GM18861 (cell line): ENCODE results near the gene UBA3.

Experiments
- ATAC-seq: cut with Tn5 transposase; IDR thresholded peaks from one replicate; pipeline ENCODE4 v1.9.1; 2021; ENCODE audit not compliant: unreplicated experiment

The UBA3 gene

GRCh38 chr3:69080233-69080920, at the start of gene UBA3:
TSS of gene UBA3 (minus strand) at chr3:69080365. CDS start at chr3:69080353, 12 bp downstream.
- peak; percentile 20 for ATAC-seq

DNA sequence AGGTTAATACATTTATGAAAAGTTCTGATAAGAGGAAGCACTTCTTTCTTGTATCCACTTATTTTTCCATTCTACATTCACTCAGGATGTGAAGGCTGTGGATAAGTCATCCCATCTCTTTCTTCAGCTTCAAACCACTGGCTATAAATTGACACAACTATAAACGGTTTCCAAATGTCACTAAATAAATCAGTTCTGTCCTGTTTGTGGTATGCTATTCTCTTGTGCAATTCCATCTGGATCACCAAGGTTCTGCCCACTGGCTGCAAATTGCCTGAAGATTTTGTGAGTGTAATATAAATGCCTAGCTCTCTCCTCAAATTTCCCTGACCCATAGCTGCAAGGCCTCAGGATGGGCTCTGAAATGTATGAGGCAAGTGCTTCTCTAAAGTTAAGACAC, 49.4 kb upstream of the UBA3 start:
- ATAC-seq: no peak

DNA sequence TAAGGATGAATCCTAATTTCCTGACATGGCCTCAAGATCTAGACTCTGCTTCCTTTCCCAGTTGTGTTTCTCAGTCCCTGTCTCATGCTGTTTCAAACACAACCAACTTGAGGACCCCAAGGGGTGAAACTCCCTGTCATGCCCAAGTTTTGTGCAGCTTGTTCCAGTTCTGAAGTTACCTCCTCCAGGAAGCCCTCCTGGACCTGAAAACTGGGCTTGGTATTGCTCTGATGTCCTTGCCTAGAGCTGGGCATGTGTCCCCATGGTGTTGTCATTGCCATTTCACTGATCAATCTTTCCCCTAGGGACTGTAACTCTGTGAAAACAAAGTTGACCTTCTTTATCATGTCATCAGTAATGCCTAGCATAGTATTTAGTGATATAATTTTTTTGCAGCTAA, 48.3 kb upstream of the UBA3 start:
- ATAC-seq: no peak

- ATAC-seq: no peak
Measured at GRCh38 chr3:69126999-69127398, 46.8 kb upstream of the UBA3 start.

DNA sequence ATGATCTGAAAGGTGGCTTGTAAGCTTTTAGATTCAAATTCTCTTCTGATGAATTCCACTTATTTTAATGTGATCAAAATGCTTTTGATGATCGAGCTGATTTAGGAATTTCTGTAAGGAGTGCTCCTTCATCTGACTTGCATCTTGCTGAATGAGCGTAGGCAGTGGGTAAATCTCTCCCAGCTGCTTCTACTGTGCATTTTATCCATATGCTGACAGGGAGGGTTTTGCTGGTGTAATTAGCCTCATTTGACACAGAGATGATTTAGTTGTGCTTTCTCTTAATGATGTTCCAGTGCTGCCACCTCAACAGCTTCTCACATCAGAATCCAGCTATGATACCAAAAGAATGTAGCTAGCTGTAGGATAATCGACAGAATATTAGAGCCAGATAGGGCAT, 46.1 kb upstream of the UBA3 start:
- no peak for ATAC-seq

GRCh38 chr3:69122403-69122802, 42.2 kb upstream of the UBA3 start, which contains the start of gene LMOD3:
TSS of gene LMOD3 (minus strand) at chr3:69122595. CDS start at chr3:69122386, 209 bp downstream.
- no peak for ATAC-seq

DNA sequence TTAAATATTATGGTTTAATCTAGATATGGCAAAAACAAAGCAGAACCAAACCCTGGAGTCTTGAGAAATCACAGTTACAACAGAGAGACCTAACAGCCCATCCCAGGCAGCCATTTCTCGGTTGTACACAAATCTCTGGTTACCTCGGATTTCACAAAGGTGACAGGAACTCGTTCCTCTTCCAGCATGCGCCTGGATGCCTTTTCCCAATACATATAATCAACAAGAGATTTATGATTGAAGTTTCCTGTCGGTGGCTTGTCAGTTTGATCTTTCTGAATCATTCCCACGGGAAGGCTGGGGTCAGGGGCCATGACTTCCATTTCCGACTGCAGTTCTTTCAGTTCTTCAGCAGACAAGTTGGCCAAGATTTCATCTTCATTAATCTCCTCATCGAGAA, 41.8 kb upstream of the UBA3 start:
- no peak for ATAC-seq

- no peak for ATAC-seq
Measured at GRCh38 chr3:69121513-69121912, 41.3 kb upstream of the UBA3 start.

DNA sequence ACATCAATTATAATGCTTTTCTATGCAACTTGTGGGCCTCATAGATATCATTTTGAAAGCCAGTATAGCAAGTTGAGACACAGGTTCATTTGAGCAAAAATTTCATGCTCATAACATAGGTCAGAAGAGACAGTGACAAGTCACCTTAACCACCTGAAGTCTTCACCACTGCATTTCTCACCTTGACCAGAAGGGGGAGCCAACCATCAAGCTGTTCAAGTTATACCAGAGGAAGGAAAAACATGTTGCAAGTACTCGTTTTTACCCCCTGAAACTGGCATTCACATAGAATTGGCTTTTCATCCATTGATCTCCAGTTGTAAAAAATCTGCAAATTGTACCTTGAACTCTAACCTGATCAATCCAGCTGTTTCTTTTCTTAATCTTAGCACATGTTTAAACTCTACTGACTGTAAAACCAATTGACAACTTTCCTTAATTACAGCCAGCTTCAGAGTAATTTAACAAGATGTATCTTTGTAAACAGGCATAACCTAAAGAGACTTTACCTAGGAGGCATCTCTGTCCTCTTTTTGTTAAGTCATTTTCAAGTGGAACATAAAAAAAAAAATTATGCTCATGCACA, 40.8 kb upstream of the UBA3 start:
- peak; percentile 69 for ATAC-seq

DNA sequence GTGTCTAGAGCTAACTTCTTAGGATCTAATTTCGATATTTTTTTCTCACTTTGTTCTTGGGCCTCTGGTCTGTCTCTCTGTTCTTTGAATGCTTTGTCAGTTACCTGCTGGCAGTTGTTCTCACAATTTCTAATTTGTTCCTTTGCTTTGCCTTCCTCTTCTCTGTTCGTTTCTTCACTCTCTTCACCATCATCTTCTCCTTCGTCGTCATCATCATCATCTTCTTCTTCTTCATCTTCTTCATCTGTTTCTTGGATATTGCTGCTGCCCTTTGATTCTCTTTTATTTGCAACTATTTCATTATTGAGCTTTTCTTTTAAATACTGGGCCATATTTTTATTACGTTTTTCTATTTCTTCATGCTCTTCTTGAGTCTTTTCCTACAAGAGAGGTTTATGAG, 39.5 kb upstream of the UBA3 start:
- no peak for ATAC-seq

DNA sequence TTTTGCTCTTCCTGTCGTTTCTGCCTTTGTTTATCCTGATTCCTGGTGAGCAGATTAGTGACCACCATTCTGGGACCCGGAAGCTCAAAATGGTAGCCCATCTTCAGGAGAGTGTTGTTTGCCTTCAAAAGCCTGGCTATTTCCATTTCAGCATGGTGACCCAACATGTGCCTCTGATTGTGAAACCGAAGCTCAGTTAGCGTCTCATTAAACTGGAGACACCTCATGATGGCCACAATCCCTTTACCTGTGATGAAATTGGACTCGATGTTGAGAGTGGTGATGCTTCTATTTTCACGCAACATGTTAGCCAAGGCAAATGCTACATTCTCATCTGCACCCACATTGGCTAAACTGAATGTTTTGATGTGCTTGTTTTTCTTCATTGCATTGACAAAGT, 39.0 kb upstream of the UBA3 start:
- no peak for ATAC-seq

DNA sequence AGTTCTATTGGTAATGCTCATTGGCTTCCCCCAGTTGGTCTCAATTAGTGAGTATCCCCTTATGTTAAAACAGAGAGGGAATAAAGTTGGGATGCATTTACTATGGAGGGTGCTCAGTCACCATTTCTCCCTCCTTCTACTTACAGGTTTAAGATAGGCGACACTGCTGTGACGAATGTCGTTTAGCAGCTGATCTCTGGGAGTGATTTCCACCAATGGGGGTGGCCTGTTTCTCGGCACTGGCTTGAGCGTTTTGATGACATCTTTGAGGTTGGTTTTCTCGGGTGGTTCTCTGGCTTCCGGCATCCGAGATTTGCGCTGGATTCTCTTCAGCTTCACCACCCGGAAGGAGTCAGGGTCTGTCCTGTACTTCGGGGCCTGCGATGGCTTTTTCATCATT, 38.4 kb upstream of the UBA3 start:
- no peak for ATAC-seq

- no peak for ATAC-seq
Measured at GRCh38 chr3:69116897-69117296, 36.7 kb upstream of the UBA3 start.

DNA sequence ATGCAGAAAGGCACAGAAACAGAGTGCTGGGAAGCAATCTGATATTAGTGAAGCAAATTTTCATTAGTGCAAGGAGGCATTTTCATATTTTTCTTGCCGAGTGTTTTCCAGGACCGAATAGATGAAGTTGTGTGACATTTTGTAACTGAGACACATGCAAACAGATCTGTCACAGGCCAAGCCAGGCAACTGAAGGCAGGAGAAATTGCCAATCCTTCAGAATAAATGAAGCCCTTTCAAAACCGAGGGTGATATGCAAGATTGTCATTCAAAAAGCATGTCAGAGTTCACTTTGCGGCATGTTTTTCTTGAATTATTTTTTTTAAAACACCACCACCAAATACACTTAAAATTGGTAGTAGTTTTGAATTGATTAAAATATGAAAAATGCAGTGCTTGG, 36.0 kb upstream of the UBA3 start:
- ATAC-seq: no peak

GRCh38 chr3:69115731-69116130, 35.6 kb upstream of the UBA3 start:
- no peak for ATAC-seq

- ATAC-seq: no peak
Measured at GRCh38 chr3:69113536-69113935, 33.4 kb upstream of the UBA3 start.

- ATAC-seq: no peak
Measured at GRCh38 chr3:69110941-69111546, 30.9 kb upstream of the UBA3 start.

GRCh38 chr3:69108811-69109210, 28.6 kb upstream of the UBA3 start:
- ATAC-seq: no peak

GRCh38 chr3:69107841-69108240, 27.7 kb upstream of the UBA3 start:
- ATAC-seq: no peak

DNA sequence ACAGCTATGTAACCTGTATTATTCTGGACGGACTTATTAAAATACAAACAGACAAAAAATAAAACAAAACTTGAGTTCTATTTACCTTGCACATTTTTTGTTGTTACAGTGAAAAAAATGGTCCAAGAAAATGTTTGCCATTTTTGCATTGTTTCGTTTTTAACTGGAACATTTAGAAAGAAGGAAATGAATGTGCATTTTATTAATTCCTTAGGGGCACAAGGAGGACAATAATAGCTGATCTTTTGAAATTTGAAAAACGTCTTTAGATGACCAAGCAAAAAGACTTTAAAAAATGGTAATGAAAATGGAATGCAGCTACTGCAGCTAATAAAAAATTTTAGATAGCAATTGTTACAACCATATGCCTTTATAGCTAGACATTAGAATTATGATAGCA, 25.2 kb upstream of the UBA3 start:
- no peak for ATAC-seq

DNA sequence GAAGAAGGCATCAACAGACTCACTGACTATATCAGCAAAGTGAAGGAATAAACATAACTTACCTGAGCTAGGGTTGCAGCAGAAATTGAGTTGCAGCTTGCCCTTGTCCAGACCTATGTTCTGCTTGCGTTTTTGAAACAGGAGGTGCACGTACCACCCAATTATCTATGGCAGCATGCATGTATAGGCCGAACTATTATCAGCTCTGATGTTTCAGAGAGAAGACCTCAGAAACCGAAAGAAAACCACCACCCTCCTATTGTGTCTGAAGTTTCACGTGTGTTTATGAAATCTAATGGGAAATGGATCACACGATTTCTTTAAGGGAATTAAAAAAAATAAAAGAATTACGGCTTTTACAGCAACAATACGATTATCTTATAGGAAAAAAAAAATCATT, 24.4 kb upstream of the UBA3 start:
- no peak for ATAC-seq

- no peak for ATAC-seq
Measured at GRCh38 chr3:69103123-69103522, 23.0 kb upstream of the UBA3 start.

DNA sequence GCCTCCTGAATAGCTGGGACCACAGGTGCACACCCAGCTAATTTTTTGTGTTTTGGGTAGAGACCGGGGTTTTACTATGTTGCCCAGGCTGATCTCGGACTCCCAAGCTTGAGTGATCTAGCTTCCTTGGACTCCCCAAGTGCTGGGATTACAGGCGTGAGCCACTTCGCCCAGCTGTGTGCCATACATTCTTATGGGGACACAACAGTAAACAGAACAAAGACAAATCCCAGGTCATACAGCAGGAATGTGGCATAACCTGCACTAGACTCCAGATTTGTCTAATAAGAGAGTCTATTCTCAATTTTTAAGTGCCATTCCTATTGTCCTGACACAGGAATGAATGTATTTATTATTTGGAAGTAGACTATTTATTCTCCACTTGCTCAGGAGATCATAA, 22.2 kb upstream of the UBA3 start:
- ATAC-seq: no peak
